GM10266 (cell line): ENCODE measurements around the gene TULP4.

Source experiments
- DNase-seq: peaks from one replicate; pipeline ENCODE4 v3.0.0; 2012; ENCODE audit errors: extremely low spot score
- CTCF ChIP-seq: IDR thresholded peaks from 2 replicates; pipeline ENCODE4 v1.5.1; 2012; ENCODE audit warnings: mild to moderate bottlenecking, low read depth; ENCODE audit not compliant: control insufficient read depth, insufficient read depth; ENCODE audit errors: missing control alignments

TULP4 gene

GRCh38 chr6:158485431-158485830 is 173.2 kb downstream of the TULP4 start:
- DNase-seq: no peak
- no peak for TF ChIP-seq CTCF

- no peak for TF ChIP-seq CTCF
- DNase-seq: no peak
These were observed 175.2 kb downstream of the TULP4 start for GRCh38 chr6:158487495-158487894.

GRCh38 chr6:158488065-158488464 is 175.8 kb downstream of the TULP4 start:
- no peak for TF ChIP-seq CTCF
- DNase-seq: no peak

GRCh38 chr6:158489441-158489840 is 177.2 kb downstream of the TULP4 start:
- no peak for DNase-seq
- no peak for TF ChIP-seq CTCF

GRCh38 chr6:158492881-158493280 is 180.6 kb downstream of the TULP4 start:
- no peak for TF ChIP-seq CTCF
- DNase-seq: no peak

GRCh38 chr6:158496700-158497099 is 184.4 kb downstream of the TULP4 start:
- TF ChIP-seq CTCF: no peak
- DNase-seq: no peak

- no peak for TF ChIP-seq CTCF
- DNase-seq: no peak
These were observed 185.4 kb downstream of the TULP4 start for GRCh38 chr6:158497620-158498019.
